ENCODE measurements around the gene CLCNKB.

DNA sequence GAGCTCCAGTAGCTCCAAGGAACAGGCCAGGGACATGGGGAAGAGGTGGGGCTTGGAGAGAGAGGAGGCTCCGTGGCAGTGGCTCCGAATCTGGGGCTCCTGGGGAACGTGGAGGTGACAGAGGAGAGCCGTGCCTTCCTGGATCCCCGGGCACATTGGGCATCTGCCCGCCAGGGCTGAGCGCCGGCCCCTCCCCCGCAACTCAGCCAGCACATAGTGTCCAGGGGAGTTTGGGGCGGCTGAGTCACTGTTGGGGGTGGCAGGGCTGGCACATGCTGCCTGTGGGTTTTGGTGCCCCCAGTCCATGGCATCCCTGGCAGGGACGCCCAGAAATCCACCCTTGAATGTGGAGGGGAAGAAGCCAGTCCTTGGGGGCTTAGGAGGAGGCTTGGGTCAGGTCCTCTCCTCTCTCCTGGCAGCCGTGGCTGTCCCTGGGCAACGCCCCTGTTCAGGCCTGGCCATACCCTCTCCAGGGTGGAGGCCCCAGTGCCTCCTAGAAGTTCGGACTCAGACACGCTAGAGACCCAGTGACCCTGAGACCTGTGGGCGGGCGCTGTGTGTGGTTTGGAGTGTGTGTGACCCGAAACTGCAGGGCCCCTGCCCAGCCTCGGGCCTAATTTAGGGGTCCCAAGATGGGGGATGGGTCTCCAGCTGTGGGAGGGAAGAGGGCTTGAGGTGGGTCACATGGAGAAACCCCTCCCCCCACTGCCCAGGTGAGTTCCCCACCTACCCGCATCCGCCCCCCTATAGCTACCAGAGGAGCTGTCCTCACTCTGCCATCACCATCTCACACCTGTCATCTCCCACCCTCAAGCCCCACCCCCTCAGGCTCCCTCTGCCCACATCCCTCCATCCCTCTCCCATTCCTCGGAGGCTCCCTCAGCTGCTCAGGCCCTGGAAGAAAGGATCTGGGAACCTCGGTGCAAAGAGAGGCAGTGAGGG is 27.4 kb upstream of the CLCNKB start:
- TF ChIP-seq, protein P1, sequence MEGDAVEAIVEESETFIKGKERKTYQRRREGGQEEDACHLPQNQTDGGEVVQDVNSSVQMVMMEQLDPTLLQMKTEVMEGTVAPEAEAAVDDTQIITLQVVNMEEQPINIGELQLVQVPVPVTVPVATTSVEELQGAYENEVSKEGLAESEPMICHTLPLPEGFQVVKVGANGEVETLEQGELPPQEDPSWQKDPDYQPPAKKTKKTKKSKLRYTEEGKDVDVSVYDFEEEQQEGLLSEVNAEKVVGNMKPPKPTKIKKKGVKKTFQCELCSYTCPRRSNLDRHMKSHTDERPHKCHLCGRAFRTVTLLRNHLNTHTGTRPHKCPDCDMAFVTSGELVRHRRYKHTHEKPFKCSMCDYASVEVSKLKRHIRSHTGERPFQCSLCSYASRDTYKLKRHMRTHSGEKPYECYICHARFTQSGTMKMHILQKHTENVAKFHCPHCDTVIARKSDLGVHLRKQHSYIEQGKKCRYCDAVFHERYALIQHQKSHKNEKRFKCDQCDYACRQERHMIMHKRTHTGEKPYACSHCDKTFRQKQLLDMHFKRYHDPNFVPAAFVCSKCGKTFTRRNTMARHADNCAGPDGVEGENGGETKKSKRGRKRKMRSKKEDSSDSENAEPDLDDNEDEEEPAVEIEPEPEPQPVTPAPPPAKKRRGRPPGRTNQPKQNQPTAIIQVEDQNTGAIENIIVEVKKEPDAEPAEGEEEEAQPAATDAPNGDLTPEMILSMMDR (conservative IDR thresholded peaks at IDR 0.05; ENCODE audit: low read depth, low read length) = no peak
- TF ChIP-seq POLR2A (IDR thresholded peaks at IDR 0.05; ENCODE audit: low read depth, low read length) = no peak
- TF ChIP-seq FOS (IDR thresholded peaks at IDR 0.05; ENCODE audit: low read depth, low read length) = no peak
- no peak for TF ChIP-seq RCOR1 (IDR thresholded peaks at IDR 0.05; ENCODE audit: insufficient replicate concordance, low read length)
- TF ChIP-seq MXI1 (IDR thresholded peaks at IDR 0.05; ENCODE audit: borderline replicate concordance, low read depth, low read length) = no peak
- TF ChIP-seq SMC3 (IDR thresholded peaks at IDR 0.05; ENCODE audit: low read depth, low read length) = no peak
- no peak for TF ChIP-seq RFX5 (IDR thresholded peaks at IDR 0.05; ENCODE audit: low read depth, low read length)
- no peak for TF ChIP-seq RAD21 (IDR thresholded peaks at IDR 0.05; ENCODE audit: low read length)
- TF ChIP-seq CEBPB (IDR thresholded peaks at IDR 0.05; ENCODE audit: low read depth, low read length) = no peak
- TF ChIP-seq BHLHE40 (IDR thresholded peaks at IDR 0.05; ENCODE audit: low read depth, low read length) = 0 out of 2 replicates have a peak, but pooled peaks have one; percentile 24
- TF ChIP-seq, protein P2, sequence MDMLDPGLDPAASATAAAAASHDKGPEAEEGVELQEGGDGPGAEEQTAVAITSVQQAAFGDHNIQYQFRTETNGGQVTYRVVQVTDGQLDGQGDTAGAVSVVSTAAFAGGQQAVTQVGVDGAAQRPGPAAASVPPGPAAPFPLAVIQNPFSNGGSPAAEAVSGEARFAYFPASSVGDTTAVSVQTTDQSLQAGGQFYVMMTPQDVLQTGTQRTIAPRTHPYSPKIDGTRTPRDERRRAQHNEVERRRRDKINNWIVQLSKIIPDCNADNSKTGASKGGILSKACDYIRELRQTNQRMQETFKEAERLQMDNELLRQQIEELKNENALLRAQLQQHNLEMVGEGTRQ (IDR thresholded peaks at IDR 0.05; ENCODE audit: low read depth, low read length) = no peak
- TF ChIP-seq, protein P3, sequence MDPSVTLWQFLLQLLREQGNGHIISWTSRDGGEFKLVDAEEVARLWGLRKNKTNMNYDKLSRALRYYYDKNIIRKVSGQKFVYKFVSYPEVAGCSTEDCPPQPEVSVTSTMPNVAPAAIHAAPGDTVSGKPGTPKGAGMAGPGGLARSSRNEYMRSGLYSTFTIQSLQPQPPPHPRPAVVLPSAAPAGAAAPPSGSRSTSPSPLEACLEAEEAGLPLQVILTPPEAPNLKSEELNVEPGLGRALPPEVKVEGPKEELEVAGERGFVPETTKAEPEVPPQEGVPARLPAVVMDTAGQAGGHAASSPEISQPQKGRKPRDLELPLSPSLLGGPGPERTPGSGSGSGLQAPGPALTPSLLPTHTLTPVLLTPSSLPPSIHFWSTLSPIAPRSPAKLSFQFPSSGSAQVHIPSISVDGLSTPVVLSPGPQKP (IDR thresholded peaks at IDR 0.05; ENCODE audit: borderline replicate concordance, low read depth, low read length) = no peak
